Measurements from ENCODE around the gene PHLPP1.

PHLPP1 gene

DNA sequence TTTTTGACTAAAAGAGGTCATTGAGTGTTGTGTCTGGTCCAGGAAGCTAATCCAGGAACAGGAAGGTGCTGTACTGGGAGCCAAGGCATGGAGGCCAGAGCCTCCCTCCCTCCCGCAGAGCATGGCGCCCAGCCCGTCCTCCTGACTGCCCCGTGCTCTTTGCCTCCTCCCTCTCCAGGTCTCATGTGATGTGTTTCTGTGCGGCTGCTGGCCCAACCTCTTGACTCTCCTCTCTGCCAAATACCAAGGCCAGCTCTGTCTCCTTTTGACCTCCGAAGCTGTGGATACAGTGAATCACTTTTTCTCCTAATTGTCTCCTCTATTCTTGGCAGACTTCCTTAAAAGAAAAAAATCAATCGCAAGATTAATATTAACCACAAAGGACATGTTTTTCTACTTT is 284.1 kb downstream of the PHLPP1 start:
- DNase-seq (ENCODE audit: low read depth): no peak
- no peak overlapping the region for H3K4me3 ChIP-seq (ENCODE audit: low read depth, low read length)
- no peak for TF ChIP-seq CTCF (IDR thresholded peaks at IDR 0.05; ENCODE audit: insufficient read depth, low read depth, low read length, missing control alignments)

DNA sequence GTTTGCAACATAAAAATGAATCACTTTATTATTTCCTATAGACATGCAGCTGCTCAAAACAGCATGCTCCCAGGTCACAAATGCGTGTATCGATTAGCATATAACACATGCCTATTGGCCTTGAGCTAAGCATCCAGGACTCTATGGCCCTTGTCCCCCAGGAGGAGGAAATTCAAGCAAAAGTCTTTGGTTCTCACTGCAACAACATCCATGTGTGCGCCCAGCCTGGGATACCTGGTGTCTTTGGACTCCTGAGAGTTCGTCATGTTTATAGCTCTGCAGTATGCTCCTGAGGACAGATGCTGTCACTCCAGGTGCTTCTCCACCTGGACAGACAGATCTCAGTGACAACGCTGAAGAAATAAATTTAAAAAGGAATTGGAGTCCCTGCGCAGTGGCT is 284.6 kb downstream of the PHLPP1 start:
- TF ChIP-seq CTCF (IDR thresholded peaks at IDR 0.05; ENCODE audit: insufficient read depth, low read depth, low read length, missing control alignments): no peak
- no peak for DNase-seq (ENCODE audit: low read depth)
- no peak overlapping the region for H3K4me3 ChIP-seq (ENCODE audit: low read depth, low read length)

GRCh38 chr18:63000839-63001238 is 285.5 kb downstream of the PHLPP1 start:
- DNase-seq (ENCODE audit: low read depth): no peak
- TF ChIP-seq CTCF (IDR thresholded peaks at IDR 0.05; ENCODE audit: insufficient read depth, low read depth, low read length, missing control alignments): no peak

GRCh38 chr18:63001861-63002260 is 286.5 kb downstream of the PHLPP1 start:
- TF ChIP-seq CTCF (IDR thresholded peaks at IDR 0.05; ENCODE audit: insufficient read depth, low read depth, low read length, missing control alignments): no peak
- DNase-seq (ENCODE audit: low read depth): no peak

More at GRCh38 chr18:63000839-63001238, 285.5 kb downstream of the PHLPP1 start:
- H3K4me3 ChIP-seq (ENCODE audit: low read depth, low read length): no peak overlapping the region

GRCh38 chr18:63002305-63002704 is 287.0 kb downstream of the PHLPP1 start:
- no peak for DNase-seq (ENCODE audit: low read depth)
- H3K4me3 ChIP-seq (ENCODE audit: low read depth, low read length): no peak overlapping the region
- TF ChIP-seq CTCF (IDR thresholded peaks at IDR 0.05; ENCODE audit: insufficient read depth, low read depth, low read length, missing control alignments): no peak

More at GRCh38 chr18:63001861-63002260, 286.5 kb downstream of the PHLPP1 start:
- H3K4me3 ChIP-seq (ENCODE audit: low read depth, low read length): no peak overlapping the region

GRCh38 chr18:63002803-63003445 is 287.6 kb downstream of the PHLPP1 start:
- no peak for DNase-seq (ENCODE audit: low read depth)
- no peak overlapping the region for H3K4me3 ChIP-seq (ENCODE audit: low read depth, low read length)
- no peak for TF ChIP-seq CTCF (IDR thresholded peaks at IDR 0.05; ENCODE audit: insufficient read depth, low read depth, low read length, missing control alignments)

- no peak for TF ChIP-seq CTCF (IDR thresholded peaks at IDR 0.05; ENCODE audit: insufficient read depth, low read depth, low read length, missing control alignments)
- DNase-seq (ENCODE audit: low read depth): no peak
- no peak overlapping the region for H3K4me3 ChIP-seq (ENCODE audit: low read depth, low read length)
These were observed 288.6 kb downstream of the PHLPP1 start for GRCh38 chr18:63003899-63004298.

Data from GM12865 (cell line).